Endometrium (tissue), 2 donors: ENCODE results near the gene ST7.

Experiments used
- FAIRE-seq: peaks from 2 replicates; lab custom pipeline; 2012; peaks lifted over from hg19 to GRCh38; lab: Jason Lieb, UNC
- donor health status: control.
- donor health status: control.

Gene ST7

GRCh38 chr7:117273325-117273724 lies 320.0 kb downstream of the ST7 start:
- peak; percentile 97 for FAIRE-seq

DNA sequence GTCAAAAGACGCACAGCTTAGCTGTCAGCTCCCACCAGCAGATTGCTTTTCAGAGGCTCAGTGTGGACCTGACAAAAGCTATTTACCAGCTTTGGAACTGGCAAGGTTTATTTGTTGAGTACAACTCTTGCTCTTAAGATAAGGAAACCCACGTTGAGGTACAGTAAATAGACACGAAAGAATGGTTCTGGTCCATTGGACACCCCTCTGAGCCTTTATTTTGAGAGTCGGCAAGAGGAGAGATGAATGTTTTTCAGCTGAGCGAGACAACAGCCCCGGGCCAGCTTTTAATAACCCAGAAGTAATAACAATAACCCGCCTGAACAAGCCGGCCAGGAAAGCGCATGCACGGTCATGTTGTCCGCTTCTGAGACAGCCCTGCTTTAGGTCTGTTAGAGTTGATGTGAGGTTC lies 320.5 kb downstream of the ST7 start:
- peak; percentile 85 for FAIRE-seq

DNA sequence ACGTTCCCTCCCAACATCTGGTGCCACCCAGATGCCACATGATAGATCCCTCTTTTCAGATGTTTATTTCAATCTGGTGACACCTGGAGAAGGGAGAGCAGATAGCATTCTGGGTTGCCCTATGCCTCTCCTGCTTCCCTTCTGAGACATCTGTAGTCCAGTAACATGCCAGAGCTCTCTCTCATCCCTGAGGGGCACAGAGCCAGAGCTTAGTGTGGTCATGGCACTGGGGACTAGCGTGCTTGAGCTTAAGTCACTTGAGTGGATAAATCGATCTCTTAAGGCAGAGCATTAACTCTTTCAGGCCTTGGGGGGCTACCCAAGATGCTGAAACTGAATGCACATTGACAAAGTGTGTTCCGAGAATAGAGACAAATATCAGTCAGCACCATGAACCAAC lies 321.6 kb downstream of the ST7 start:
- no peak for FAIRE-seq

GRCh38 chr7:117277576-117277975 lies 324.3 kb downstream of the ST7 start:
- FAIRE-seq = no peak

- no peak for FAIRE-seq
Measured at GRCh38 chr7:117278040-117278439, 324.7 kb downstream of the ST7 start.

- FAIRE-seq = no peak
Measured at GRCh38 chr7:117279203-117279602, 325.9 kb downstream of the ST7 start.
